ENCODE results near the gene TBC1D22A. TPM values are rescaled to one million over a fixed set of nuclear protein-coding genes. Genes with fewer than 3 reads are reported as not detected.

TBC1D22A gene
- total RNA-seq, 1 donor from 2014 or later: 23.2 TPM

DNA sequence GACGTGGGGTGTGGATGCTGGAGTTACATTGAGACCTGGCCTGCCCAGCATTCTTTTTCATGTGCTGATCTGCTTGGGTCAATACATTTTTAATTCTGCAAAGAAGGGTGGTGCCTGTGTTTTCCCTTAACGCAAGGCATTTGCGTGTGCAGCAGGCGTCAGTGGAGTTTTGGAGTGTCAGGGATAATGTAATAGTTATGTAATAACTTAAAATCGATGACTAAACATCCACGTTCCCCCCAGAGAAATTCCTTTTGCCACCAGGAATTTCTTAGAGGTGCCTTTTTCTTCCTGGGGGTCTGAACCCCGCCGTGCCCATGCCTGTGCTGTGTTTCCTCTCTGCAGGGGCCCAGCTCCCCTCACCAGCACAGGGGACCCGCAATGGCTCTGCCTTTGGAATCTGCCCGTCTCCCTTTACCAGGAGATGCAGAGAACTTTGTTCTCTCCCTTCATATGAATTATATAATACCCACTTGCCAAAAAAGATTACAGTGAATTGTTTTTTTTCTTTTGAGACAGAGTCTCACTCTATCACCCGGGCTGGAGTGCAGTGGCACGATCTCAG is 62.6 kb downstream of the TBC1D22A start:
- Mint-ChIP-seq H3K9me3 (ENCODE audit: low read depth) (peaks cover 7% of the 10 kb centered on the region), H3K4me3 (ENCODE audit: low read depth) (no peak overlapping the region), H3K27me3 (no peaks in the 10 kb centered on the region), H3K4me1 (ENCODE audit: low read depth) (peaks cover 3% of the 10 kb centered on the region), H3K27ac (no peak overlapping the region), H3K36me3 (ENCODE audit: insufficient read depth) (peaks cover 13% of the 10 kb centered on the region)
- no peak for TF ChIP-seq CTCF (IDR thresholded peaks at IDR 0.05; ENCODE audit: unreplicated experiment)
- DNase-seq (ENCODE audit: low spot score, unreplicated experiment): no peak

- DNase-seq (ENCODE audit: low spot score, unreplicated experiment): no peak
- Mint-ChIP-seq H3K4me1 (ENCODE audit: low read depth) (peaks cover 3% of the 10 kb centered on the region), H3K36me3 (ENCODE audit: insufficient read depth) (peaks cover 8% of the 10 kb centered on the region), H3K27ac (no peak overlapping the region), H3K9me3 (ENCODE audit: low read depth) (no peaks in the 10 kb centered on the region), H3K27me3 (no peaks in the 10 kb centered on the region), H3K4me3 (ENCODE audit: low read depth) (no peak overlapping the region)
- TF ChIP-seq CTCF (IDR thresholded peaks at IDR 0.05; ENCODE audit: unreplicated experiment): no peak
Measured at GRCh38 chr22:46826438-46827135, 64.1 kb downstream of the TBC1D22A start.

DNA sequence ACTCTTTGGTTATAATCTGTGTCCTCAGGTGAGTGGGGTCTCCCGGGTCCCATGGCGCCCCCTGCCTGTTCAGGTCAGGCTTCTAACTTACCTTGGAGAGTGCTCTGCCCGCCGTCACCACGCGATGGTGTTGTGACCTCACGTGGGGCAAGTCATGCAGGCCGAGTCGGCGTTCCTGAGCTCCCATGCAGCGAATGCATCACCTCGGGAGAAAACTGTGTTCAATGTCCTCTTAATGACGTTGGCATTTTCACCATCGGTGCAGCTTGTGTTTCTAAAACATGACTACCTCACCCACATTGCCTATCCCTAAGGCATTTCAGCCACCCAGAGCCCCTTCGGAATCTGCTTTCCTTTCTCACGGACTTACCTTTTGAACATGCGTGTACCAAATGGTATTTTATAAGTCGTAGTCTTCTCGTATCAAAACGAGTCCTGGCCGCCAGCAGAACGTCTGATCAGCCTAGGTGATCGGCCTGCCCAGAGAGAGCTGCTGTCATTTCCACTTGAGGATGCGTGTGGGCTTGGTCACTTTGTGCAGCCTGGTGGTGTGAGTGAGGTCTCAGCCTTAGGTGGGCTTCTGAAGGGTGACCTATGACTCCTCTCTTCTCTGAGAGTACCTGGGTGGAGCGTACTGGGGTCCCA is 64.8 kb downstream of the TBC1D22A start:
- Mint-ChIP-seq H3K27ac (peak overlapping the region; percentile 18), H3K4me1 (ENCODE audit: low read depth) (peaks cover 3% of the 10 kb centered on the region), H3K27me3 (no peaks in the 10 kb centered on the region), H3K9me3 (ENCODE audit: low read depth) (no peaks in the 10 kb centered on the region), H3K36me3 (ENCODE audit: insufficient read depth) (peaks cover 8% of the 10 kb centered on the region), H3K4me3 (ENCODE audit: low read depth) (no peak overlapping the region)
- peak; percentile 58 for TF ChIP-seq CTCF (IDR thresholded peaks at IDR 0.05; ENCODE audit: unreplicated experiment)
- no peak for DNase-seq (ENCODE audit: low spot score, unreplicated experiment)

GRCh38 chr22:46827781-46828180 is 65.3 kb downstream of the TBC1D22A start:
- no peak overlapping the region for H3K4me3 Mint-ChIP-seq (ENCODE audit: low read depth)
- no peak for DNase-seq (ENCODE audit: low spot score, unreplicated experiment)

More at GRCh38 chr22:46827781-46828180, 65.3 kb downstream of the TBC1D22A start:
- H3K9me3 Mint-ChIP-seq (ENCODE audit: low read depth): no peaks in the 10 kb centered on the region
- no peak overlapping the region for H3K27ac Mint-ChIP-seq
- H3K27me3 Mint-ChIP-seq: no peaks in the 10 kb centered on the region
- TF ChIP-seq CTCF (IDR thresholded peaks at IDR 0.05; ENCODE audit: unreplicated experiment): no peak
- H3K36me3 Mint-ChIP-seq (ENCODE audit: insufficient read depth): peaks cover 8% of the 10 kb centered on the region
- H3K4me1 Mint-ChIP-seq (ENCODE audit: low read depth): peaks cover 3% of the 10 kb centered on the region

Data from progenitor cell of endocrine pancreas (in vitro differentiated cells).